Activated CD4-positive, alpha-beta T cell treated with anti-CD3 and anti-CD28 coated beads, Interleukin-2, amount 50 U/mL, for 48 hours (primary cell): ENCODE data around the gene FLNB.
A peak's percentile ranks its signal among the peaks of the same experiment; 100 is the strongest.
"Not testable (repeated sequence)": the region's sequence is repeated elsewhere in the genome, so short reads cannot be mapped to it uniquely, and the experiment has no call there.

Source experiments
- DNase-seq, 2 experiments: peaks; one replicate each; pipeline ENCODE4 v3.0.0-alpha.2; 2020

FLNB gene

GRCh38 chr3:57982561-57983243, 25.5 kb upstream of the FLNB start:
- DNase-seq: no peak

GRCh38 chr3:57983734-57984518, 24.3 kb upstream of the FLNB start:
- peak; percentile 46 to 62 for DNase-seq

- no peak for DNase-seq
Observed at GRCh38 chr3:57985176-57985983, 22.8 kb upstream of the FLNB start.

- DNase-seq: no peak
Observed at GRCh38 chr3:57985984-57986246, 22.3 kb upstream of the FLNB start.

GRCh38 chr3:57986261-57986660, 22.0 kb upstream of the FLNB start:
- DNase-seq: no peak

GRCh38 chr3:57989198-57989597, 19.0 kb upstream of the FLNB start:
- DNase-seq: not testable (repeated sequence)

GRCh38 chr3:57989646-57990045, 18.6 kb upstream of the FLNB start:
- no peak for DNase-seq

GRCh38 chr3:57992452-57993213, 15.6 kb upstream of the FLNB start:
- no peak for DNase-seq

- DNase-seq: no peak
Observed at GRCh38 chr3:57998366-57999283, 9.6 kb upstream of the FLNB start.

GRCh38 chr3:57999417-58000115, 8.7 kb upstream of the FLNB start:
- no peak for DNase-seq

- DNase-seq: no peak
Observed at GRCh38 chr3:58000306-58001085, 7.7 kb upstream of the FLNB start.

GRCh38 chr3:58001086-58001467, 7.1 kb upstream of the FLNB start:
- no peak for DNase-seq

- no peak for DNase-seq
Observed at GRCh38 chr3:58001979-58002378, 6.2 kb upstream of the FLNB start.

GRCh38 chr3:58003093-58003492, 5.1 kb upstream of the FLNB start:
- DNase-seq: no peak

- no peak for DNase-seq
Observed at GRCh38 chr3:58004973-58005372, 3.2 kb upstream of the FLNB start.

- DNase-seq: no peak
Observed at GRCh38 chr3:58005669-58006068, 2.6 kb upstream of the FLNB start.

- DNase-seq: no peak
Observed at GRCh38 chr3:58006661-58007060, 1.6 kb upstream of the FLNB start.

GRCh38 chr3:58009026-58009748, 965 bp downstream of the FLNB start:
- peak; percentile 48 to 61 for DNase-seq

- no peak for DNase-seq
Observed at GRCh38 chr3:58009749-58010535, 1.7 kb downstream of the FLNB start.
